ENCODE data around the gene ZNF730.
"Not testable (repeated sequence)": the region's sequence is repeated elsewhere in the genome, so short reads cannot be mapped to it uniquely, and the experiment has no call there.

Gene ZNF730

GRCh38 chr19:23116802-23117571 is at the start of gene ZNF730:
Gene ZNF730, plus strand, starts transcription at chr19:23117025. Its CDS starts 149 bp downstream, at chr19:23117174.
- peak; percentile 38 for DNase-seq

- no peak for DNase-seq
Observed at GRCh38 chr19:23070353-23071146, 46.3 kb upstream of the ZNF730 start.

GRCh38 chr19:23071147-23071511 is 45.7 kb upstream of the ZNF730 start:
- DNase-seq: no peak

- peak; percentile 85 for DNase-seq
Observed at GRCh38 chr19:23075031-23075733, 41.6 kb upstream of the ZNF730 start.

- not testable (repeated sequence) for DNase-seq
Observed at GRCh38 chr19:23077776-23078175, 39.0 kb upstream of the ZNF730 start.

- no peak for DNase-seq
Observed at GRCh38 chr19:23093832-23094231, 23.0 kb upstream of the ZNF730 start.

- no peak for DNase-seq
Observed at GRCh38 chr19:23095418-23095817, 21.4 kb upstream of the ZNF730 start.

GRCh38 chr19:23098286-23098685 is 18.5 kb upstream of the ZNF730 start:
- DNase-seq: no peak

- DNase-seq: no peak
Observed at GRCh38 chr19:23098988-23099387, 17.8 kb upstream of the ZNF730 start.

GRCh38 chr19:23099966-23100365 is 16.9 kb upstream of the ZNF730 start:
- DNase-seq: no peak

- DNase-seq: no peak
Observed at GRCh38 chr19:23101241-23101640, 15.6 kb upstream of the ZNF730 start.

GRCh38 chr19:23118400-23118799 is 1.6 kb downstream of the ZNF730 start:
- DNase-seq: no peak

- DNase-seq: not testable (repeated sequence)
Observed at GRCh38 chr19:23134211-23134610, 17.4 kb downstream of the ZNF730 start.

GRCh38 chr19:23145617-23146415 is 29.0 kb downstream of the ZNF730 start:
- no peak for DNase-seq

- DNase-seq: no peak
Observed at GRCh38 chr19:23160766-23161165, 43.9 kb downstream of the ZNF730 start.

- DNase-seq: not testable (repeated sequence)
Observed at GRCh38 chr19:23168286-23168685, 51.5 kb downstream of the ZNF730 start.

- DNase-seq: no peak
Observed at GRCh38 chr19:23183251-23183650, 66.4 kb downstream of the ZNF730 start.

- DNase-seq: no peak
Observed at GRCh38 chr19:23190341-23190740, 73.5 kb downstream of the ZNF730 start.
